ENCODE data around the gene INHA.

GRCh38 chr2:219622472-219622871 lies 50.4 kb downstream of the INHA start:
- no peak for TF ChIP-seq CTCF (IDR thresholded peaks at IDR 0.05)
- no peak for TF ChIP-seq POLR2A (IDR thresholded peaks at IDR 0.05)
- no peak for TF ChIP-seq EP300 (IDR thresholded peaks at IDR 0.05; ENCODE audit: low read depth)
